ENCODE results near the gene KCNN3. TPM values are rescaled to one million over a fixed set of nuclear protein-coding genes. Genes with fewer than 3 reads are reported as not detected.

The KCNN3 gene
- total and polyA plus RNA-seq, 2 donors (not counting 1 experiment from before 2014, with no cell fraction given) = 0.17 to 0.82 TPM

- POLR2A ChIA-PET = no interaction called here
- no peaks in the 10 kb centered on the region for H3K9me3 Mint-ChIP-seq (ENCODE audit: insufficient read depth)
- DNase-seq = peak; percentile 85
- Histone ChIP-seq H3K79me2 (ENCODE audit: control insufficient read depth, insufficient read depth, low read length) (no peaks in the 10 kb centered on the region), H2AFZ (ENCODE audit: insufficient read depth, low read depth, low read length, poor library complexity, severe bottlenecking) (peak overlapping the region; percentile 87), H3K9me3 (ENCODE audit: control extremely low read depth in 1 of 3, control insufficient read depth in 2 of 3, insufficient read depth in 1 of 3, low read length in 2 of 3) (no peaks in the 10 kb centered on the region), H3K4me2 (replicated peaks; ENCODE audit: low read depth, low read length, poor library complexity, severe bottlenecking) (peak overlapping the region; percentile 84), H3K27ac (ENCODE audit: low read length in 2 of 2) (no peak overlapping the region), H3K4me1 (ENCODE audit: control insufficient read depth in 2 of 2, insufficient read depth in 2 of 2, low read length in 2 of 2) (peaks cover 3 to 9% of the 10 kb centered on the region in 2 donors), H3K36me3 (replicated peaks in 1 of 2; ENCODE audit: control extremely low read depth in 1 of 2, control insufficient read depth in 1 of 2, extremely low read depth in 1 of 2, insufficient read depth in 2 of 2, low read length in 1 of 2) (no peaks in the 10 kb centered on the region), H4K20me1 (ENCODE audit: control insufficient read depth, insufficient read depth, low read length, poor library complexity, severe bottlenecking) (no peaks in the 10 kb centered on the region), H3K9ac (ENCODE audit: low read length) (peak overlapping the region; percentile 57), H3K4me3 (ENCODE audit: control extremely low read depth in 1 of 5, extremely low read depth in 1 of 5, insufficient read depth in 1 of 5, low read depth in 2 of 5, low read length in 4 of 5) (peak overlapping the region in 3 of 5 experiments; percentile 28 to 35 (median 31)), H3K27me3 (replicated peaks in 1 of 4; ENCODE audit: control extremely low read depth in 1 of 4, control insufficient read depth in 3 of 4, insufficient read depth in 4 of 4, low read length in 3 of 4) (peaks cover 0 to 28% (median 7%) of the 10 kb centered on the region in 4 experiments)
- intact Hi-C loops (cut with micrococcal nuclease) = loop anchor here (1.0 to 10.0 kb wide), 5 partner anchors 92 to 304 kb away; partner anchors contain the start of gene EFNA4
- H3K4me1 Mint-ChIP-seq = no peaks in the 10 kb centered on the region
- peaks cover 41% of the 10 kb centered on the region for H3K27me3 Mint-ChIP-seq
- TF ChIP-seq CTCF (IDR thresholded peaks at IDR 0.05) = peak; percentile 90
- no peak for TF ChIP-seq EZH2 (IDR thresholded peaks at IDR 0.05; ENCODE audit: borderline replicate concordance, insufficient read depth, low read depth, low read length, poor library complexity, severe bottlenecking)
- 3% methylated on average over 51 of the region's 54 CpGs for WGBS (ENCODE audit: insufficient coverage)
- ATAC-seq (ENCODE audit: low read depth) = peak; percentile 95
- CTCF ChIA-PET = interaction anchor here (0.6 to 7.8 kb wide), 23 partner anchors 9 to 280 kb away, joined by 3 to 62 read pairs (median 4); no protein-coding TSS in a partner anchor
- H3K27ac Mint-ChIP-seq = no peak overlapping the region
- no peak overlapping the region for H3K4me3 Mint-ChIP-seq
Measured at GRCh38 chr1:154760469-154760933, 109.6 kb downstream of the KCNN3 start.

GRCh38 chr1:154759793-154760192 is 110.3 kb downstream of the KCNN3 start:
- no peak overlapping the region for H3K4me3 Mint-ChIP-seq
- no peak overlapping the region for H3K4me3 ChIP-seq (ENCODE audit: control extremely low read depth in 1 of 5, extremely low read depth in 1 of 5, insufficient read depth in 1 of 5, low read depth in 2 of 5, low read length in 4 of 5)
- intact Hi-C loops (cut with micrococcal nuclease) = loop anchor here (1.0 to 10.0 kb wide), 5 partner anchors 91 to 305 kb away; partner anchors contain the start of gene EFNA4

More at GRCh38 chr1:154759793-154760192, 110.3 kb downstream of the KCNN3 start:
- Histone ChIP-seq H2AFZ (ENCODE audit: insufficient read depth, low read depth, low read length, poor library complexity, severe bottlenecking) (no peak overlapping the region), H3K36me3 (replicated peaks in 1 of 2; ENCODE audit: control extremely low read depth in 1 of 2, control insufficient read depth in 1 of 2, extremely low read depth in 1 of 2, insufficient read depth in 2 of 2, low read length in 1 of 2) (no peaks in the 10 kb centered on the region), H3K9ac (ENCODE audit: low read length) (no peak overlapping the region), H4K20me1 (ENCODE audit: control insufficient read depth, insufficient read depth, low read length, poor library complexity, severe bottlenecking) (no peaks in the 10 kb centered on the region), H3K79me2 (ENCODE audit: control insufficient read depth, insufficient read depth, low read length) (no peaks in the 10 kb centered on the region), H3K4me1 (ENCODE audit: control insufficient read depth in 2 of 2, insufficient read depth in 2 of 2, low read length in 2 of 2) (peaks cover 3 to 9% of the 10 kb centered on the region in 2 donors), H3K27me3 (replicated peaks in 1 of 4; ENCODE audit: control extremely low read depth in 1 of 4, control insufficient read depth in 3 of 4, insufficient read depth in 4 of 4, low read length in 3 of 4) (peaks cover 0 to 32% (median 8%) of the 10 kb centered on the region in 4 experiments), H3K9me3 (ENCODE audit: control extremely low read depth in 1 of 3, control insufficient read depth in 2 of 3, insufficient read depth in 1 of 3, low read length in 2 of 3) (no peaks in the 10 kb centered on the region), H3K4me2 (replicated peaks; ENCODE audit: low read depth, low read length, poor library complexity, severe bottlenecking) (peak overlapping the region; percentile 84), H3K27ac (ENCODE audit: low read length in 2 of 2) (no peak overlapping the region)
- ChIA-PET CTCF (interaction anchor here (1.0 to 7.8 kb wide), 17 partner anchors 9 to 279 kb away, joined by 3 to 62 read pairs (median 4); no protein-coding TSS in a partner anchor), POLR2A (no interaction called here)
- DNase-seq (no peak), ATAC-seq (ENCODE audit: low read depth) (no peak)
- Mint-ChIP-seq H3K27ac (no peak overlapping the region), H3K27me3 (peaks cover 40% of the 10 kb centered on the region), H3K4me1 (no peaks in the 10 kb centered on the region), H3K9me3 (ENCODE audit: insufficient read depth) (no peaks in the 10 kb centered on the region)
- TF ChIP-seq EZH2 (IDR thresholded peaks at IDR 0.05; ENCODE audit: borderline replicate concordance, insufficient read depth, low read depth, low read length, poor library complexity, severe bottlenecking) (no peak), CTCF (IDR thresholded peaks at IDR 0.05) (no peak)
- 89% methylated on average over 1 of the region's 8 CpGs for WGBS (ENCODE audit: insufficient coverage)

All from B cell (primary cell).